DND-41 (cell line): ENCODE data around the gene TM4SF18.

Source experiments
- ATAC-seq: fragments of 200-7000 bp; cut with Tn5 transposase; 3 replicates; pipeline ENCODE4 v1.9.1; 2021; ENCODE audit warnings: low read depth; ENCODE audit not compliant: insufficient read depth
- DNase-seq: peaks from one replicate; pipeline ENCODE4 v3.0.0-alpha.2; 2020
- H2AFZ ChIP-seq: 2 replicates; pipeline ENCODE4 v1.6.0; 2012; ENCODE audit warnings: low read depth, low read length
- H3K27ac ChIP-seq: 2 replicates; pipeline ENCODE4 v1.5.1; 2012; ENCODE audit warnings: low read length, inconsistent platforms
- H3K27me3 ChIP-seq: fragments of 200-600 bp; sonication (generic); 2 replicates; pipeline ENCODE4 v1.6.0; 2012; ENCODE audit warnings: low read length, mild to moderate bottlenecking, inconsistent platforms; ENCODE audit not compliant: insufficient read depth, poor library complexity
- H3K36me3 ChIP-seq: 2 replicates; pipeline ENCODE4 v1.5.1; 2012; ENCODE audit warnings: low read length, inconsistent platforms; ENCODE audit not compliant: insufficient read depth
- H3K4me1 ChIP-seq: 2 replicates; pipeline ENCODE4 v1.5.1; 2012; ENCODE audit warnings: mild to moderate bottlenecking, low read length; ENCODE audit not compliant: insufficient read depth
- H3K4me2 ChIP-seq: 2 replicates; pipeline ENCODE4 v1.6.0; 2012; ENCODE audit warnings: mild to moderate bottlenecking, moderate library complexity, low read length, inconsistent platforms; ENCODE audit not compliant: insufficient read depth
- H3K4me3 ChIP-seq, 2 experiments: fragments of 200-600 bp in 1 of 2; shearing (Covaris generic) in 1 of 2; 2 replicates each; pipeline ENCODE4 v1.5.1; 2012 to 2016; ENCODE audit warnings: inconsistent platforms in 2 of 2, low read length in 2 of 2, mild to moderate bottlenecking in 2 of 2, low read depth in 1 of 2, moderate library complexity in 1 of 2
- H3K79me2 ChIP-seq: 2 replicates; pipeline ENCODE4 v1.6.0; 2012; ENCODE audit warnings: low read length, inconsistent platforms; ENCODE audit not compliant: insufficient read depth
- H3K9ac ChIP-seq: 2 replicates; pipeline ENCODE4 v1.6.0; 2012; ENCODE audit warnings: low read depth, mild to moderate bottlenecking, inconsistent platforms, low read length, moderate library complexity
- H3K9me3 ChIP-seq: 2 replicates; pipeline ENCODE4 v1.5.1; 2012; ENCODE audit warnings: low read length, moderate library complexity, mild to moderate bottlenecking, inconsistent platforms; ENCODE audit not compliant: insufficient read depth, severe bottlenecking
- H4K20me1 ChIP-seq: 2 replicates; pipeline ENCODE4 v1.6.0; 2012; ENCODE audit warnings: low read length; ENCODE audit not compliant: insufficient read depth
- EZH2 ChIP-seq: IDR thresholded peaks from 3 replicates; pipeline ENCODE4 v1.6.1; 2012; ENCODE audit warnings: borderline replicate concordance, low read depth, mild to moderate bottlenecking, moderate library complexity, low read length, inconsistent platforms; ENCODE audit not compliant: severe bottlenecking
- TF ChIP-seq, protein P1 (sequence below): IDR thresholded peaks from 2 replicates; pipeline ENCODE4 v1.5.1; 2012; ENCODE audit warnings: borderline replicate concordance, low read length, moderate library complexity, mild to moderate bottlenecking; ENCODE audit not compliant: poor library complexity, severe bottlenecking; ENCODE audit errors: extremely low read depth

Gene TM4SF18

DNA sequence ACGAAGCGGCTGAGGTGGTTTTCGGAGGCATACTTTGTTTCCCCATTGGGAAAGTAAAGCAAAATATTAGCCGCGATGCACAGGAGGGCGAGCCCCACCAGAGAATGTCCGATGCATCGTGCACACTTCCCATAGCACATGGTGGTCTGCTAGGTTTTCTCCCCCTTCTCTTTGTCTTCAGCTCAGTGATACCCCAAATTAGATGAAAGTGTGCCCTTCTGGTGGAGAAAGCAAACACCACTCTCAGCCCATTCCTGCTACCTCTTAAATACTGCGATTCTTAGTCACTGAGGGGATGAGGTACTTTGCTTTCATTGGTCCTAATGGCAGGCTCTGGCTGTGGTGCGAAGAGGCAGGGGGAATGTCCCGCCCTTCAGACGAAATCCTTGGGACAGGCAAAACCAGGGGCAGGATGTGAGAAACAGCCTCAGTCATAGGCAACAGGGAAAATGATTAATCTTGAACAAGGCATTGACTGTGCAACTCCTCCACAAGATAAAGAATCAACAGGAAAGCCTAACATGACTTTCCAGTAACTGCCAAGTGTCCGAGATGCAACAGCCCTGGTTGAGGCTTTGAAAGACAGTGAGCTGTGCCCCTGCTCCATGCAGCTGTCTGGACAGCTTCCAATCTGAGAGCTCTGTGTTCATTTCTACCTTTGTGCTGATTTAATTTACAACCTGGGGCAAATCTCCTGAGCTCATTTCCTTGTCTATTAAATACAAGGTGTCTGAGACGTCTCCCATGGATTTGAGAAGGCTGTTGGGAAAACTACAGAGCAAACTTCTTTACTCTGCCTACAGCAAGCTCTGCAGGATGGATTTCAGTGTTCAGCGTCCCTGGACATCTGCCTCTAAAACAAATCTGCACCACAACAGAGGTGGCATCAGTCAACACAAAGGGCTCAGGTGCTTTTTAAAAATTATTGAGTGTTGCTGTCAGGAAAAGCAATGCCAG lies 44.2 kb upstream of the TM4SF18 start, which contains the start of gene TM4SF1:
TM4SF1 (minus strand) TSS at position 242 of the 957 bp plus-strand sequence; CDS start at position 140, 102 bp downstream.
- Histone ChIP-seq H3K36me3 (no peaks in the 10 kb centered on the region), H3K9ac (no peak within 1 kb of the TSS), H3K79me2 (no peaks in the 10 kb centered on the region), H3K4me2 (no peak within 1 kb of the TSS), H4K20me1 (no peaks in the 10 kb centered on the region), H2AFZ (no peak within 1 kb of the TSS), H3K9me3 (no peaks in the 10 kb centered on the region), H3K4me1 (no peaks in the 10 kb centered on the region), H3K27ac (no peak within 1 kb of the TSS), H3K27me3 (no peaks in the 10 kb centered on the region), H3K4me3 (no peak within 1 kb of the TSS)
- no peak for ATAC-seq
- TF ChIP-seq, protein P1, sequence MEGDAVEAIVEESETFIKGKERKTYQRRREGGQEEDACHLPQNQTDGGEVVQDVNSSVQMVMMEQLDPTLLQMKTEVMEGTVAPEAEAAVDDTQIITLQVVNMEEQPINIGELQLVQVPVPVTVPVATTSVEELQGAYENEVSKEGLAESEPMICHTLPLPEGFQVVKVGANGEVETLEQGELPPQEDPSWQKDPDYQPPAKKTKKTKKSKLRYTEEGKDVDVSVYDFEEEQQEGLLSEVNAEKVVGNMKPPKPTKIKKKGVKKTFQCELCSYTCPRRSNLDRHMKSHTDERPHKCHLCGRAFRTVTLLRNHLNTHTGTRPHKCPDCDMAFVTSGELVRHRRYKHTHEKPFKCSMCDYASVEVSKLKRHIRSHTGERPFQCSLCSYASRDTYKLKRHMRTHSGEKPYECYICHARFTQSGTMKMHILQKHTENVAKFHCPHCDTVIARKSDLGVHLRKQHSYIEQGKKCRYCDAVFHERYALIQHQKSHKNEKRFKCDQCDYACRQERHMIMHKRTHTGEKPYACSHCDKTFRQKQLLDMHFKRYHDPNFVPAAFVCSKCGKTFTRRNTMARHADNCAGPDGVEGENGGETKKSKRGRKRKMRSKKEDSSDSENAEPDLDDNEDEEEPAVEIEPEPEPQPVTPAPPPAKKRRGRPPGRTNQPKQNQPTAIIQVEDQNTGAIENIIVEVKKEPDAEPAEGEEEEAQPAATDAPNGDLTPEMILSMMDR: no peak
- TF ChIP-seq EZH2: no peak
- no peak for DNase-seq

DNA sequence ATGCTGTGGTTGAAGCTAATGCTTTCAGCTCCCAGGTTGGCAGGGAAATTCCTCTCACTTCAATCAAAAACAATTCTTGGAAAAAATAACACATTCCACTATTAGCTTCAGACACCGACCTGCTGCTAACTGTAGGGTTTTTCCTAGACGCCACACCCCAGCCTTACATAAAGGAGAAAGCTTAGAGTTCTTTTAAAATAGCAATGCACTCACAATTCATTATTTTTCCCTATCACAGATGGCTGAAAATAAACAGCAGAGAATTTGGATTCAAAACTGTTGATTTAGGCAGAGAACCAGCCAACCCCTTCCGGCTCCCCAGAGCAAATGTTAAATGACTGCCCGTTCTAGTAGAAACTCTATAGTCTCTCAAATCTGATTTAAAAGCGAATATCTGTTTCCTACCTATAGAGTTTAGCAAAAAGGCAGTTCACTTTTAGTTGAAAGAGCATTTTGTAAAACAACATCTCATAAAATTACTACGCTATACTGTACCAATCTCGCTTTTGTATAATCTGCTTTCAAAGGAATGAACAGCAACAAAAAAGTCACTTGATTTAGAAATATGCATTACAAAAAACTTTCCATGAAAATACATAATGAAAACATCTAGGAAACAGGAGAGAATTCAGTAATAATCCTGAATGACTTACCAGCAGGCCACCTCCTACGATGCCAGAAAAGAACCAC lies 43.4 kb upstream of the TM4SF18 start:
- no peak for ATAC-seq
- no peak overlapping the region for H3K9ac ChIP-seq
- H3K27ac ChIP-seq: no peak overlapping the region
- no peak for TF ChIP-seq EZH2
- TF ChIP-seq, protein P1: no peak
- no peaks in the 10 kb centered on the region for H3K27me3 ChIP-seq
- DNase-seq: no peak
- H3K9me3 ChIP-seq: no peaks in the 10 kb centered on the region
- no peak overlapping the region for H3K4me2 ChIP-seq
- no peak overlapping the region for H3K4me3 ChIP-seq
- H3K4me1 ChIP-seq: no peaks in the 10 kb centered on the region
- no peaks in the 10 kb centered on the region for H4K20me1 ChIP-seq
- no peak overlapping the region for H2AFZ ChIP-seq
- no peaks in the 10 kb centered on the region for H3K79me2 ChIP-seq
- no peaks in the 10 kb centered on the region for H3K36me3 ChIP-seq

- H2AFZ ChIP-seq: no peak overlapping the region
- H3K27me3 ChIP-seq: no peaks in the 10 kb centered on the region
- H3K9me3 ChIP-seq: no peaks in the 10 kb centered on the region
- no peak overlapping the region for H3K9ac ChIP-seq
- DNase-seq: no peak
- H3K79me2 ChIP-seq: no peaks in the 10 kb centered on the region
- no peaks in the 10 kb centered on the region for H3K36me3 ChIP-seq
- no peak overlapping the region for H3K27ac ChIP-seq
- no peaks in the 10 kb centered on the region for H3K4me1 ChIP-seq
- no peak for ATAC-seq
- H3K4me3 ChIP-seq: no peak overlapping the region
- no peak for TF ChIP-seq EZH2
- TF ChIP-seq, protein P1: no peak
- H3K4me2 ChIP-seq: no peak overlapping the region
- no peaks in the 10 kb centered on the region for H4K20me1 ChIP-seq
These were observed 42.2 kb upstream of the TM4SF18 start for GRCh38 chr3:149375501-149376196.
